Measurements from ENCODE around the gene SPECC1. TPM values are rescaled to one million over a fixed set of nuclear protein-coding genes. Genes with fewer than 3 reads are reported as not detected.
"Not testable (repeated sequence)": the region's sequence is repeated elsewhere in the genome, so short reads cannot be mapped to it uniquely, and the experiment has no call there.

The SPECC1 gene, protein sequence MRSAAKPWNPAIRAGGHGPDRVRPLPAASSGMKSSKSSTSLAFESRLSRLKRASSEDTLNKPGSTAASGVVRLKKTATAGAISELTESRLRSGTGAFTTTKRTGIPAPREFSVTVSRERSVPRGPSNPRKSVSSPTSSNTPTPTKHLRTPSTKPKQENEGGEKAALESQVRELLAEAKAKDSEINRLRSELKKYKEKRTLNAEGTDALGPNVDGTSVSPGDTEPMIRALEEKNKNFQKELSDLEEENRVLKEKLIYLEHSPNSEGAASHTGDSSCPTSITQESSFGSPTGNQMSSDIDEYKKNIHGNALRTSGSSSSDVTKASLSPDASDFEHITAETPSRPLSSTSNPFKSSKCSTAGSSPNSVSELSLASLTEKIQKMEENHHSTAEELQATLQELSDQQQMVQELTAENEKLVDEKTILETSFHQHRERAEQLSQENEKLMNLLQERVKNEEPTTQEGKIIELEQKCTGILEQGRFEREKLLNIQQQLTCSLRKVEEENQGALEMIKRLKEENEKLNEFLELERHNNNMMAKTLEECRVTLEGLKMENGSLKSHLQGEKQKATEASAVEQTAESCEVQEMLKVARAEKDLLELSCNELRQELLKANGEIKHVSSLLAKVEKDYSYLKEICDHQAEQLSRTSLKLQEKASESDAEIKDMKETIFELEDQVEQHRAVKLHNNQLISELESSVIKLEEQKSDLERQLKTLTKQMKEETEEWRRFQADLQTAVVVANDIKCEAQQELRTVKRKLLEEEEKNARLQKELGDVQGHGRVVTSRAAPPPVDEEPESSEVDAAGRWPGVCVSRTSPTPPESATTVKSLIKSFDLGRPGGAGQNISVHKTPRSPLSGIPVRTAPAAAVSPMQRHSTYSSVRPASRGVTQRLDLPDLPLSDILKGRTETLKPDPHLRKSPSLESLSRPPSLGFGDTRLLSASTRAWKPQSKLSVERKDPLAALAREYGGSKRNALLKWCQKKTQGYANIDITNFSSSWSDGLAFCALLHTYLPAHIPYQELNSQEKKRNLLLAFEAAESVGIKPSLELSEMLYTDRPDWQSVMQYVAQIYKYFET
- total RNA-seq: 10 to 100 TPM; 10.9 to 43.5 (median 17.4) TPM
- polyA plus RNA-seq: 10 to 100 TPM; 45.9 to 98.3 (median 69.1) TPM

DNA sequence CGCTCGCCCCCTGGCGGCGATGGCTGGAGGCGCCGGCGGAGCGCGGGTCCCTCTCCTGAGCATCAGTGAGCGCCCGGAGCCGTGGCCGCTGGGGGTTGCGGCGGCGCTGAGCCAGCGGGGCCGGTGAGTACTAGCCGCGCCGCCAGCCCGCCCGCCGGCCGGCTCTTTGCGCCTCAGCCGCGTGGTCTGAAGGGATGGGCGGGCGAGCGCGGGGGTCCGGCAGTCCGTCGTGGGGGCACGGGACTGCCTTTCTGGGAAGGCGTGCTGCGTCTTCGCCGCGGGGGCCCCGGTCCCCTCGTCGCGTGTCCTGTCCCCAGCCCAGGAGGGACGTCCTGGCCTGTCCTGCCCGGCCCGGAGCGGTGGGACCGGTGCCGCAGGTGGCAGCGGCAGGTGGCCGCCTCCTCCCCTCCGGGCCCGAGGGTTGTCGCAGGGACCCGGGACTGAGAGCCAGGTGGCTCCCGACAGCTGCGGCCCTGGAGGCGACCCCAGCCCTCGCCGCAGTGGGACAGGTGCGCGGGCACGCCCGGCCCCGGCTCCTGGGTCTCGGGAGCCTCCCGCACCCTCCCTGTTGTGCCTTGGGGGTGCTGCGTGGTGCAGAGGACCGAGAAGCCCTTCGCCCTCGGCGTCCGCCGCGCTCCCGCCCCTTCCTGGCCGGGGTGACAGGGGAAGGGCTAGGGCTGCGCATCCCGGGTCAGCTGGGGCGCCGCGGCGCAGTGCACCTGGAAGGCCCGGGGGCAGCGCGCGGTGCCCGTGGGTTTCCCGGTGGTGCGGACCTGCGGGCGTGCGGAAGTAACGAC lies at the start of gene SPECC1:
Gene SPECC1 (plus strand): TSS at position 58 of the 797 bp plus-strand sequence. CDS start 87,293 bp downstream, outside the sequence.
- 0 to 1% methylated on average over 96 of the region's 96 CpGs for WGBS, 2 donors
- peak; percentile 84 for DNase-seq
- Histone ChIP-seq H3K4me3 (peak within 1 kb of the TSS; percentile 43 to 64 (median 56)), H3K36me3 (no peaks in the 10 kb centered on the region), H3K9me3 (no peaks in the 10 kb centered on the region), H3K4me1 (peaks cover 0 to 14% (median 10%) of the 10 kb centered on the region in 4 donors), H3K27ac (peak within 1 kb of the TSS; percentile 58 to 82 (median 60)), H3K27me3 (peaks cover 0 to 45% (median 25%) of the 10 kb centered on the region in 3 donors)
- TF ChIP-seq EP300 (IDR thresholded peaks at IDR 0.05) (no peak), POLR2AphosphoS5 (IDR thresholded peaks at IDR 0.05) (peak in 2 of 4 donors; percentile 15 to 19)
- TF ChIP-seq, protein P1, sequence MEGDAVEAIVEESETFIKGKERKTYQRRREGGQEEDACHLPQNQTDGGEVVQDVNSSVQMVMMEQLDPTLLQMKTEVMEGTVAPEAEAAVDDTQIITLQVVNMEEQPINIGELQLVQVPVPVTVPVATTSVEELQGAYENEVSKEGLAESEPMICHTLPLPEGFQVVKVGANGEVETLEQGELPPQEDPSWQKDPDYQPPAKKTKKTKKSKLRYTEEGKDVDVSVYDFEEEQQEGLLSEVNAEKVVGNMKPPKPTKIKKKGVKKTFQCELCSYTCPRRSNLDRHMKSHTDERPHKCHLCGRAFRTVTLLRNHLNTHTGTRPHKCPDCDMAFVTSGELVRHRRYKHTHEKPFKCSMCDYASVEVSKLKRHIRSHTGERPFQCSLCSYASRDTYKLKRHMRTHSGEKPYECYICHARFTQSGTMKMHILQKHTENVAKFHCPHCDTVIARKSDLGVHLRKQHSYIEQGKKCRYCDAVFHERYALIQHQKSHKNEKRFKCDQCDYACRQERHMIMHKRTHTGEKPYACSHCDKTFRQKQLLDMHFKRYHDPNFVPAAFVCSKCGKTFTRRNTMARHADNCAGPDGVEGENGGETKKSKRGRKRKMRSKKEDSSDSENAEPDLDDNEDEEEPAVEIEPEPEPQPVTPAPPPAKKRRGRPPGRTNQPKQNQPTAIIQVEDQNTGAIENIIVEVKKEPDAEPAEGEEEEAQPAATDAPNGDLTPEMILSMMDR (IDR thresholded peaks at IDR 0.05): peak in 1 of 4 experiments; percentile 100
- intact Hi-C loops (cut with DNase I): loop anchor here (5.0 kb wide), 1 partner anchor 103 kb away; no protein-coding TSS in a partner anchor

DNA sequence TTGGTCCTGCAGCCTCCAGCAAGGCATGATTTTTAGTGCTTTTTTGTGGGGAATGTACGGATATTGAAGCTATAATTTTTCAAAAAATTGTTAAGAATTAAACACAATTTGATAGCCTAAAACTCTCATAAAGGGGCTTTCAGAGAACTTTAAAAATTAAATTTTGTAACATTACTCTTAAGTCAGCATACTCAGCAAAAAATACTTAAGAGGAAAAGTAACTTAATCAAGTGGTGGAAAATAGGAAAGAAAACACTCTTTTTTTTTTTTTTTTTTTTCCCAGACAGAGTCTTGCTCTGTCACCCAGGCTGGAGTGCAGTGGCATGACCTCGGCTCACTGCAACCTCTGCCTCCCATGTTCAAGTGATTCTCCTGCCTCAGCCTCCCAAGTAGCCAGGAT lies 46.2 kb upstream of the SPECC1 start:
- intact Hi-C loops (cut with DNase I); H3K27me3 ChIP-seq; H3K4me3 ChIP-seq; H3K27ac ChIP-seq; H3K9me3 ChIP-seq; H3K4me1 ChIP-seq; DNase-seq: not testable (repeated sequence)
- peaks cover 6 to 78% (median 11%) of the 10 kb centered on the region in 4 donors for H3K36me3 ChIP-seq
- 78 to 97% methylated on average over 2 of the region's 2 CpGs for WGBS, 2 donors

DNA sequence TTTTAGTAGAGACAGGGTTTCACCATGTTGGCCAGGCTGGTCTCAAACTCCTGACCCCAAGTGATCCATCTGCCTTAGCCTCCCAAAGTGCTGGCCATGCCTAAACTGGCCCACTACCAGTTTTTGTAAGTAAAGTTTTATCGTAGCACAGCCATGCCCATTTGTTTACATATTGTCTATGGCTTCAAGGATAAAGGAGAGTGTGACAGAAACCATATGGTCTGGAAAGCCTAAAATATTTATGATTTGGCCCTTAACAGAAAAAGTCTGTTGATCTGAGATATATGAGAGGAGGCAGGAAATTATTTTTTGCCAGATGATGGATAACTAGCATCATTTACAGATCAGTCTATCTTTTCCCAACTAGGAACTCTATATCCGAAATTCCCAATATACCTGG lies 36.0 kb upstream of the SPECC1 start:
- H3K4me1 ChIP-seq: peaks cover 0 to 21% (median 16%) of the 10 kb centered on the region in 4 donors
- H3K9me3 ChIP-seq: no peaks in the 10 kb centered on the region
- intact Hi-C loops (cut with DNase I): no loop called here
- H3K4me3 ChIP-seq: no peak overlapping the region
- TF ChIP-seq, protein P1 (IDR thresholded peaks at IDR 0.05): no peak
- TF ChIP-seq EP300 (IDR thresholded peaks at IDR 0.05): no peak
- no peak for TF ChIP-seq POLR2A (IDR thresholded peaks at IDR 0.05)
- no peak for TF ChIP-seq POLR2AphosphoS5 (IDR thresholded peaks at IDR 0.05)
- no peak overlapping the region for H3K27ac ChIP-seq
- no peaks in the 10 kb centered on the region for H3K27me3 ChIP-seq
- DNase-seq: no peak
- 90 to 91% methylated on average over 2 of the region's 2 CpGs for WGBS, 2 donors
- H3K36me3 ChIP-seq: peaks cover 0 to 16% (median 0%) of the 10 kb centered on the region in 4 donors

DNA sequence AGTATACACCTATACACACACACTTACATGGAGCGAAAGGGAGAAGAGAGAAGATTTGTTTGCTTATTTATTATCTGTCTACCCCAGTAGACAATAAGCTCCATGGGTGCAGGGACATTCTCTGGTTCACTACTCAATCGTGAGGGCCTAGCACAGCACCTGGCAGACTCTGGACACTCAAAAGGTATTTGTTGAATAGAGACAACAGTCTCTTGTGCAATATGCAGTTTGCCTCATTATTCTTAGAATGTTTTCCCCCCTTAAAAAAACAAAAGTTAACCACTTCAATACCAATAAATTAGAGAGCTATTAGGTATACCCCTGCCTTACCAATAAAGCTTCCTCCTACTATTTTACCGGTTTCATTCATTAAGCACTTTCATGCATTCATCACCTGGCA lies 33.6 kb upstream of the SPECC1 start:
- WGBS, 2 donors: 80 to 90% methylated on average over 3 of the region's 3 CpGs
- H3K4me1 ChIP-seq: peaks cover 0 to 32% (median 29%) of the 10 kb centered on the region in 4 donors

More for the DNA sequence above, 33.6 kb upstream of the SPECC1 start:
- intact Hi-C loops (cut with DNase I): no loop called here
- TF ChIP-seq EP300 (IDR thresholded peaks at IDR 0.05) (no peak), POLR2A (IDR thresholded peaks at IDR 0.05) (no peak), POLR2AphosphoS5 (IDR thresholded peaks at IDR 0.05) (no peak)
- TF ChIP-seq, protein P1 (IDR thresholded peaks at IDR 0.05): no peak
- DNase-seq: no peak
- no peaks in the 10 kb centered on the region for H3K27me3 ChIP-seq
- no peaks in the 10 kb centered on the region for H3K9me3 ChIP-seq
- no peak overlapping the region for H3K27ac ChIP-seq
- no peak overlapping the region for H3K4me3 ChIP-seq
- no peaks in the 10 kb centered on the region for H3K36me3 ChIP-seq

Measured in sigmoid colon (tissue), 7 donors.